ENCODE data around the gene RYR1.
"Not testable (repeated sequence)": the region's sequence is repeated elsewhere in the genome, so short reads cannot be mapped to it uniquely, and the experiment has no call there.

The RYR1 gene

DNA sequence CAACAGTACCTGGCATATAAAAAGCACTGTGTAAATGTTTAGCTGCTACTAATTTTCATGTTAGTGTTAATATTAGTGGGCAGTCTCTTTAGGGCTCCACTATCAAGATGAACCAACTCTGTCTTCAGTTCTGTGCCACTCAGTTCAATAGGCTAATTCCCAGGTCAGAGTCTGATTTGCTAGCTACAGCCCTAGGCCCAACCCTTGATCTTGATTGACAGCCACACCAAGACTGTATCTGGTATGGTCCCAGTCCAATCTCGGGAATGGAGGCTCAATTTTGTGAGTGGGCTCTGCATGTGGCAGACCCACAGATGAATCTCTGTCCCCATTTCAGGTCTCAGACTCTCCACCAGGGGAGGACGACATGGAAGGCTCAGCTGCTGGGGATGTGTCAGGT is 138.2 kb downstream of the RYR1 start:
- no peak for DNase-seq

DNA sequence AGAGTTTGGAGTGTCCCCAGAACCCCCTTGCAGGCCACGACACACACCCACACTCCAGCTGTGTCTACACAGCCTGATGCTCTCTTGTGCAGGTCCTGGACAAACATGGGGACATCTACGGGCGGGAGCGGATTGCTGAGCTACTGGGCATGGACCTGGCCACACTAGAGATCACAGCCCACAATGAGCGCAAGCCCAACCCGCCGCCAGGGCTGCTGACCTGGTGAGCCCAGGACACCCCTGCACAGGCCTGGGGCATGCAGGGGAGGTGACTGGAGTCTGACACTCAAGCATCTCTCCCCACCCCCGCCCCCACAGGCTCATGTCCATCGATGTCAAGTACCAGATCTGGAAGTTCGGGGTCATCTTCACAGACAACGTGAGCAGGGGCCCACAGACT is 144.3 kb downstream of the RYR1 start:
- DNase-seq, result no peak

DNA sequence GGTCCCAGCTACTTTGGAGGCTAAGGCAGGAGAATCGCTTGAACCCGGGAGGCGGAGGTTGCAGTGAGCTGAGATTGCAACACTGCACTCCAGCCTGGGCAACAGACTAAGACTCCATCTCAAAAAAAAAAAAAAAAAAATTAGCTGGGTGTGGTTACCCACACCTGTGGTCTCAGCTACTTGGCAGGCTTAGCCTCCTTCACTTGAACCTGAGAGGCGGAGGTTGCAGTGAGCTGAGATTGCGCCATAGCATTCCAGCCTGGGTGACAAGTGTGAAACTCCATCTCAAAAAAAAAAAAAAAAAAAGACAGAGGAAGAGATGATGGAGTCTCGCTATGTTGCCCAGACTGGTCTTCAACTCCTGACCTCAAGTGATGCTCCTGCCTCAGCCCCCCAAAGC is 145.8 kb downstream of the RYR1 start:
- not testable (repeated sequence) for DNase-seq

DNA sequence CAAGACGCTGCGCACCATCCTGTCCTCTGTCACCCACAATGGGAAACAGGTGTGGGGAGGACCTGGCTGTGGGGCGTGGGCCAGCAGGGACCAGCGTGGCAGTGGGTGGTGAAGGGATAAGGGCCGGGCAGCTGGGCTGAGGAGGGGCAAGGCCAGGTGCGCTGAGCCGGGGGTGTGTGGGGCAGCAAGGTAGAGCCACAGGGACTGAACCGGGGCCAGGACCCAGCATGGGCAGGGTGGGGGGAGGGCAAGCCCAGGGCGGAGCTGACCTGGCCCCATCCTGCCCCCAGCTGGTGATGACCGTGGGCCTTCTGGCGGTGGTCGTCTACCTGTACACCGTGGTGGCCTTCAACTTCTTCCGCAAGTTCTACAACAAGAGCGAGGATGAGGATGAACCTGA is 146.6 kb downstream of the RYR1 start:
- DNase-seq, result no peak

DNA sequence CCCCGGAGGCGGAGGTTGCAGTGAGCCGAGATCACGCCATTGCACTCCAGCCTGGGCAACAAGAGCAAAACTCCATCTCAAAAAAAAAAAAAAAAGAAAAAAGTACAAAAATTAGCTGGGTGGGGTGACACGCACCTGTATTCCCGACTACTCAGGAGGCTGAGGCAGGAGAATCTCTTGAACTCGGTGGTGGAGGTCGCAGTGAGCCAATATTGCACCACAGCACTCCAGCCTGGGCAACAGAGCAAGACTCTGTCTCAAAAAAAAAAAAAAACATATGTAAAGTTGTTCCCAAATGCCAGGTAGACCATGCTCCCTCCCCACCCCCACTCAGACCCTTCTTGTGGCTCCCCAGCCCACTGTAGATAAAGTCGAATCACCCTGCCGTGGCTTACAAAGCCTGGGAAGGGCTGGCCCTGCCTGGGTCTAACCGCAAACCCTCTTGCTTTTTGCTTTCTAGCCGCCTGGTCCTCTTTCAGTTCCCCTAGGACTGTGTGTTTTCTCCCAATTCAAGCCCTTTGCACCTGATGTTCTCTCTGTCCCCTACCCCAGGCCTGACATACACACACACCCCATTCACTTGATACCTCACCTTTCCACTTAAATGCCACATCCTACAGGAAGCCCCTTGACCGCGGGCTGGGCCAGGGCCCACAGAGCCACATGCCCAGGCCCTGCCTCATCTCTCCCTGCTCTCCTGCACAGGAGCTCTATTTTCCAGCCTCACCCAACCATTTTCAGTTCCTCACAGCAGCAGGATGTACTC is 149.9 kb downstream of the RYR1 start:
- DNase-seq, result no peak

DNA sequence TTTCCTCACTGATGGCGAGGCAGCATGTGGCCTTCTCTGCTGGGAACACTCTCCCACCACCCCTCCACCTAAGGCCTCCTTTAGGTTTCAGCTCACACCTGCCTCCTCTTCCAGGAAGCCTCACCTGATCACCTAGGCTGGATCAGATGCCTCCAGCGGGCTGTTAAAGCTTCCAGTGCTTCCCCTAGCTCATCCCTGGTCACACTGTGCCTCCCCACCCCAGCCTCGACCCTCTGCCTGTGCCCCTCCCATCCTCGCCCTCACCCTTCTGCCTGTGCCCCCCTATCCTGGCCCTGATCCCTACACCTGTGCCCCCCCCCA is 150.5 kb downstream of the RYR1 start:
- no peak for DNase-seq

DNA sequence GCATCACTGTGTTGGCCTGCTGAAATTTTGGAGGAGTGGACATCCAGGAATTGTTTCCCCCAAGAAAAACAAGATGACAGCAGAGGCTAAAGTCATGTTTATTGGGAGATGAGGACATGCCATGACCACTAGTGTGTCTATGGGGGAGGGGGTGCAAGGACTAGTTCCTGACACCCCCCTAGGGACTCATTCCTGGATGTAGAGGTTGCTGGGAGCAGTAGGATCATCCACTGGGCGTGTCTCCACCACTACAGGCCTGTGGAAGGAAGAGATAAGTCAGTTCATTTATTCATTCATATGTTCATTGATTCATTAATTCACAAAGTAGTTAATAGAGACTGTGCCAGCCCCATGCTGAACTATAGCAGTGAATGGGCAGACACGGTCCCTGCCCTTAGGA is 154.1 kb downstream of the RYR1 start:
- no peak for DNase-seq

DNA sequence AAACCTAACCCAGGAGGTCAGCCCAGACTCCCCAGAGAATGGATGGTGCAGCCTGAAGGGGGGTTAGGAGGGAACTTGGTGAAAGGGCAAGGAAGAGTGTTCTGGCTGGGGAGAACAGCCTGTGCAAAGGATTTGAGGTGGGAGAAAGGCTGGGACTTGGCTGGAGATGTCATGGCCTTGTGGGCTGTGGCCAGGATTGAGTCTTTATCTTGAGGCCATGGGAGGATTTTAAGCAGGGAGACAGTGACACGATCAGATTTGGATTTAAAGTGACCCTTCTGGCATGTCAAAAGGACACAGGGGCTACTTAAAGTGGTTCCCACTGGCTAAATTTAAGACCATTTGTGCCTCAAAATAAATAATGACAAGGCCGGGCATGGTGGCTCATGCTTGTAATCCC is 154.6 kb downstream of the RYR1 start:
- no peak for DNase-seq

DNA sequence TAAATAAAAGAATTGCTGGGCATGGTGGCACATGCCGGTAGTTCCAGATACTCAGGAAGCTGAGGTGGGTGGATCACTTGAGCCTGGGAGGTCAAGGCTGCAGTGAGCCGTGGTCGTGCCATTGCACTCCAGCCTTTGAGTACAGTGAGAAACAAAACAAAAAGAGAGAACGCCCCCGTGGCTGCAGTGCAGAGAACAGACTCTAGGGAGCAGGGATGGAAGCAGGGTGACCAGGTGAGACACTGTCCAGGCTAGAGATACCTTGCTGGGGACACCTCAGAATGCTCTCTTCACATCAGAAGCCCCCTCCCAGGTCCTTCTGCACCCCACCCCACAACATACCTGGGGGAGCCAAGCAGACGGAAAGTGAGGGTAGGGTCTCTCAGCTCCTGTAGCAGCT is 159.4 kb downstream of the RYR1 start:
- DNase-seq, result no peak

DNA sequence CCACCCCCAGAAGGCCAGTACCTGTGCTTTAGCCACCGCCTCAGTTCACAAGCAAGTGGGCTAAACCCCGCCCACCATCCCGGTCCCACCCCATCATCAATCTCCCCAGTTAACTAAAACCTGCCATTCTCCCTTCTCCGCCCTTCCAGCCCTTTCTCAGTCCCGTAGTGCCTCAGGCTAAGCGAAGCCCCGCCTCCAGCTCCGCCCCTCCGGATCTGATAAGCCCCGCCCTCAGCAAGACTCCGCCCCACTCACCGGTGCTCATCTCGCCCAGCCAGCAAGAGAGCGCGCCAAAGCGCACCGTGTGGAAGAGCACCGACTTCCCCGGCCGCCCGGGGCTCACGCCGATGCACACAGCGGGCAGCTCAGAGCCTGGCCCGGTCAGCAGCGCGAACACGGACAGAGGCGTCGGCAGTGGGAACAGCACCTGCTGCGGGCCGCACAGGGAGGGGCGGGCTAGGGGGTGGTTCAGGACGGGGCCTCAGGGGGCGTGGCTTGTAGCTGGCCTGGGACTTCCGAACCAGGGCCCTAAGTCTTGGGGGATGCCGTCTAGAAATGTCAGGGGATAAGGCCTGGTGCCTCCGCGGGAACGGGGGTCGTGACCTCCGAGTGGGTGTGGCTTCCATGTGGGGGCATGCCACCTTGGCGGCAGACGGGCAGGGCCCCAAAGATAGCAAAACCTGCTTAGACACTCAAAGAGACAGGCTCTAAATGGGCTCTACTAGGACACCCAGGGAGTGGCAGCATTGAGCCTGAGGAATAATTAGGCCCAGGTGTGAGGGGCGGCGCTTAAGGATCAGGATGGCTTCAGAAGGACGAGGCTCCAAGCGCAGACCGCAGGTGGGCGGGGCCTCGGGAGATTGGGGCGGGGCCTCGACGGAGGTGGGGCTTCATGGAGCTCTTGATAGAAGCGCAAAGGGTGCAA is 162.8 kb downstream of the RYR1 start:
- peak; percentile 80 to 95 (median 87) for DNase-seq

DNA sequence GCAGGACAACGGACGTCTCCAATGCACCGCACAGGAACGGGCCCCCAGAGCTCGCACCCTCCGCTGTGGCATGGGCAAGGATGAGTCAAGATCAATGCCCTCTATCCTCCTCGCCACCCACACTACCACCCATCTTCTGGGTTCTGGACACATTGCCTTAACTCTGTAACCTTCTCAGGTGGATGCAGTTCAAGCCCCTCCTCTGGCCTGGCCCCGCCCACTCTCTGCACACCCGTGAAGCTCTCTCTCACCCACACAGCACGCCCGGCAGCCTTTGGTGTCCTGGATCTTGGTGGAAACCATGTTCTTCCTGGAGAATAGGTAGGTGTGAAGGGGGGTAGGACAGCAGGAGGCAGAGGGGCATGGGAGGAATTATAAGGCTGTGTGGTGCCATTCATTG is 163.6 kb downstream of the RYR1 start:
- peak in 1 of 3 experiments; percentile 16 for DNase-seq

DNA sequence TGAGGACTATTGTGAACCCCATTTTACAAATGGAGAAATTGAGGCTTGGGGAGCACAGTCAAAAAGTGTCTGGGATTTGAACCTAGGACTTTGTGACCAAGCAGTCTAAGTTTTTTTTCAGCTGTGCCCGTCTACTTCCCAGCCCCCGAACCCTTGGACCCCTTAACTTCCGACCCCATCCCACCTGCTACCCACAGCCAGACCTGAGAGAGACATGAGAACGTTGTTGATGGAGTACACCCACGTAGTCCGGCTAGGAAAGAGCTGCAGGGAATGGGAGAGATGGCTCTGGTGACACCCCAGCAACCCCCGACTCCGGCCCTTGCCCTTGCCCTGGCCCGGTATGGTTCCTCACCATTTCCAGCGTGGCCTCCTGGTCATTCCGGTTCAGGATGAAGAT is 166.2 kb downstream of the RYR1 start:
- no peak for DNase-seq

DNA sequence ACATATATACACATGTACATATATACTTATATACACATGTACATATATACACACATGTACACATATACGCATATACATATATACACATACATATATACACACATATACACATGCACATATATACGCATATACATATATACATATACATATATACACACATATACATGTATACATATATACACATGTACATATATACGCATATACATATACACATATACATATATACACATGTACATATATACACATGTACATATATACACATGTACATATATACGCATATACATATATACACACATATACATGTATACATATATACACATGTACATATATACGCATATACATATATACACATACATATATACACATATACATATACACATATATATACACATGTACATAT is 169.4 kb downstream of the RYR1 start:
- not testable (repeated sequence) for DNase-seq

DNA sequence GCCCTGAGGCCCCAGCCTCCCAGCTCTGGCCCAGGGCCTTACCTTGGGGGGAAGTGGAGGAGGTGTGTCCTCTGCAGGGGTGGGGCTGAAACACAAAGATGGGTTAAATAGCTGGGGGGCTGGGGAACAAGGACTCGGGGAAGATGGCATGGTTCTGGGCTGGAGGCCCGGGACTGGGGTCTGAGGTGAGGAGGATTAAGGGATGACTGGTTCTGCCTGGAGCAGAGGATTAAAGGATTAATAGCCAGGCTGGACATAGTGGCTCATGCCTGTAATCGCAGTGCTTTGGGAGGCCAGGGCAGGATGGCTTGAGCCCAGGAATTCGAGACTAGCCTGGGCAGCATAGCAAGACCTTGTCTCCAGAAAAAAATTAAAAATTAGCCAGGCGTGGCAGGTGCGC is 172.6 kb downstream of the RYR1 start:
- DNase-seq, result no peak

DNA sequence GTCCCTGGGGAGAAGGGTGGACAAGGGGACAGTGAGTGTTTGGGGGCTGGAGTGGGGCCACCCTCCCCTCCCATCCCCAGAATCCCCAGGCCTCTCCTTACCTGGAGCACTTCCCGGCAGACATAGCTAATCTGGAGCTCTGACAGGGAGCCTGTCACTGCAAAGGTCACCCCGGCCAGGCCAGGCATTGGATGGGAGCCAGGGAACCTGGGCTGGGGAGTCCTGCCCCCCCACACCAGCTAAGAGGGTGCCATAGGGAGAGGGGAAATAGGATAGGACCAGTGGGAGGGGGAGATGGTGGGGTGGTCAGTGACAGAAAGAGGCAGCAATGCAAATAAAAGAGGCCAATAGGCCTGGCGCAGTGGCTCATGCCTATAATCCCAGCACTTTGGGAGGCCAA is 180.8 kb downstream of the RYR1 start:
- DNase-seq, result no peak

DNA sequence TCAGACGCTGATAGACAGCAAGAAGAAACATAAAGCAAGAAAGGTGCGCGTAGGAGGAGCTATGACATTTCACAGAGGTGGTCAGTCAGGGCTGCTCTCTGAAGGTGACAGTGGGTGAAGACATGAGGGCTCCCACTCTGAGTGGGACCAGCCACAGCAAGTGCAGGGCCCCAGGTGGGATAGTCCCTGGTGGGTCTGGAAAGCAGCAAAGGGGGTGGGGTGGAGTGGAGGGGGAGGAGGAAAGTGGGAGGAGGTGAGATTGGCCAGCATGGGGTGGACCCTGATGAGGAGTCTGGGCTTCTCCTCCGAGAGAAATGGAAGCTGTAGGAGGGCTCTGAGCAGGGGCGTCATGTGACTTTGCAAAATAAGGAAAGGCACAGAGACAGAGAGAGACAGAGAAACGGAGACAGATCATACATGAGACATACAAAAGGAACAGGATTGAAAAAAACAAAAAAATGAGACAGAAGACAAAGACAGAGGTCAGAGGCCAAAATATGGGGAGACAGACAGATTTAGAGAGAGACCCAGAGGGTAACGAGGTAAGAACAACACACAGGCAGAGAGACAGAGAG is 181.6 kb downstream of the RYR1 start:
- no peak for DNase-seq

DNA sequence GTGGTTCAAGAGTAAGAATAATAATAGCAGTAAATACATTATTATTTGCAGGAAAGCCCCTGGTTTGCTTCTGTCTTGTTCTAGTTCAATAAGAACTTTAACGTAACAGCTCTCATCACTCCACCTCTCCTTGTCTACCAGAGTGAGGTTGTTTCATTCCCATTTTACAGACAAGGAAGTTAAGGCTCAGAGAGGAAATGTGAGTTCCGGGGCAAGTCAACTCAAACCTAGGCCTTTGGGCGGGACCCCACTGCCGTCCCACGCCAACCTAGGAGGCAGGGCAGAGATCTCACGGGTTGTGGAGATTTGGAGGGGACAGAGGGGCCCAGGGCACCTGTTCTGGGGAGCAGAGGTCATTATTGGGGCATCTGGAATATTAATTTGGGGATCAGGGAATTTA is 182.8 kb downstream of the RYR1 start:
- no peak for DNase-seq

DNA sequence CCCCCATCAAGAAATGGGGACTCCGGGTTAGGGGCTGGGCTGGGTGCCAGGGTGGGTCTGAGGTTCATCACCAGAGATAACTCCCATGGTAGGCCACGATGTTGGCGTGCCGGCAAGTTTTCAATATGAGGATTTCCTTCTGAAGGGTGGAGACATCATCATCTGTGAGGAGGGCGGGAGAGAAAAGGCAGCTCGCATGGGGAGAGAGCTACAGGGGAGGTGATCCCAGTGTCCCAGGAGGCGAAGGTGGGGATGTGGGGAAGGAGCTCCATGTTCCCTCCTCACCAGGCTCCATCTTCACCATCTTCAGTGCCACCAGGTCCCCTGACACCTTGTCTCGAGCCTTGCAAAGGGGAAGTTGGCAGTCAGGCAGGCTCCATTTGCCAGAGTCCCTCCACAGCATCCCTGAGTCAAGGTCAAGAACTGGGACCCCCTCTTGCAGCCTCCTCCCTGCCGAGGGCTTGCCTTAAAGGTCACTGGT is 183.8 kb downstream of the RYR1 start:
- DNase-seq, result no peak

DNA sequence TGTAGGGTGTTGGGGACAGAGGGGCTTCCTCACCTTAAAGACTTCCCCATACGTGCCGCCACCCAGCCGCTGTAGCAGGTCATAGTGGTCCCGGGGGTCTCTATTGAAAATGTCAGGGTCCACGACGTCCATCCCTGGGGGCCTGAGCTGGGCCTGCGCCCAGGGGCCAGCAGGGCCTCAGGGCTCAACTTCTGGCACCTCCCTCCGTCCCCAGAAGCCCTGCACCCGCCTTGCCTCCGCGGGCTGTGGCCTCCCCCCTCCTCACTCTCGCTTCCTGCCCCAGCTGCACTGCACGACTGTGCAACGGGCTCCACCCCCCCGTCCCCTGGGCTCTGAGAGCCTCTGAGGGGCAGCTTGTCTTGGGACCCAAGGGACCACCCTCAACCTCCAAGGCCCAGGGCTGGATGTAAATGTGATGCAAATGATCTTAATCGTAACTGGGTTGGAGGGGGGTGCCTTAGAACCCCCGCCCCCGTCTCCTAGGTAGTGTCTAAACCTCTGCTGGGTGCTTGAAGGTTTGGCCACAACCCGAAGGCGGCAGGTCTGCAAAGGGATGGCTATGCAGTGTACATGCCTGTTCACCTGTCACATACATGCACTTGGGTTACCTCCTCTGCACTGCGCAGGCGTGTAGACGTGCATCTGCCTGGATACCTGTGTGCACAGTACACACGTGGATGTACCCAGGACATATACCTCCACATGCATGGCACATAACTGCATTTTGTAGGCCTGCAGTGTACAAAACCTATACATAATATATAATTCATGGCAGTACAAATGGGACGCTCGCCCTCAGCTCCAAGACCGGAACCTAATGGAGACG is 184.5 kb downstream of the RYR1 start, which contains the start of gene MAP4K1:
MAP4K1 (minus strand) TSS at position 190 of the 826 bp plus-strand sequence; CDS start at position 132, 58 bp downstream.
- DNase-seq, result peak; percentile 48 to 76 (median 55)

DNA sequence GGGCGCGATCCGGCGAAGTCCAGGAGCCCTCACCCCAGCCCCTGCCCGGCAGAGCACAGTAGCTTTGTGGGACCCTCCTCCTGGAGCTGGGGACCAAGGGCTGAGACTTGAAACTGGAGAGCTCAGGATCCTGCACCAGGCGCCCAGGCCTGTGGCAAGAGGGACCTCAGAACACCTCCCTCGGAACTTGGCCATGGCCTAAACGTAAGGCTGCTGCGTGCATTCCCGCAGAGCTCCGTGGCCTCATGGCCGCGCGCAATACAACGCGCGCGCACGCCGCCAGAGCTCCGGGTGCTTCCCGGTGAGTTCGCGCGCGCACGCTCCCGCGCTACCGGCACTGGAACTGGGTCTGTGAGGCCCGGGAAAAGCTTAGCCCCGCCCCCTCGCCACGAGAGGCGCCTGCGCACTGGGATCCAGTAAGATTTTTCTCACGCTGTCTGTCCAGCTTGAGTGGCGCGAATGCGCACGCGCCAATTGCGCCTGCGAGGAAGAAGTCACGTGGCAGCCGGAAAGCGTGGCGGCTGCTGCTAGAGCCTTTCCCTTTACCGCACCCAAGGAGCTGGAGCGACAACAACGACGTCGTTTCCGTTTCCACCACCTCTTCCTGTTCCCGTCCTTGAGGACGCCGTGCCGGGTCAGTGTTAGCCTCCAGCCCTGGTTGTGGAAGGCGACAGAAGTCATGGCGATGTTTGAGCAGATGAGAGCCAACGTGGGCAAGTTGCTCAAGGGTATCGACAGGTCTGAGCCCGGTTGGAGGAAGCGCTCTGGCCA is 185.3 kb downstream of the RYR1 start, which contains the start of gene EIF3K:
EIF3K (plus strand) TSS at position 599 of the 771 bp plus-strand sequence; CDS start at position 680, 81 bp downstream.
- DNase-seq, result peak; percentile 97 to 100 (median 99)

DNA sequence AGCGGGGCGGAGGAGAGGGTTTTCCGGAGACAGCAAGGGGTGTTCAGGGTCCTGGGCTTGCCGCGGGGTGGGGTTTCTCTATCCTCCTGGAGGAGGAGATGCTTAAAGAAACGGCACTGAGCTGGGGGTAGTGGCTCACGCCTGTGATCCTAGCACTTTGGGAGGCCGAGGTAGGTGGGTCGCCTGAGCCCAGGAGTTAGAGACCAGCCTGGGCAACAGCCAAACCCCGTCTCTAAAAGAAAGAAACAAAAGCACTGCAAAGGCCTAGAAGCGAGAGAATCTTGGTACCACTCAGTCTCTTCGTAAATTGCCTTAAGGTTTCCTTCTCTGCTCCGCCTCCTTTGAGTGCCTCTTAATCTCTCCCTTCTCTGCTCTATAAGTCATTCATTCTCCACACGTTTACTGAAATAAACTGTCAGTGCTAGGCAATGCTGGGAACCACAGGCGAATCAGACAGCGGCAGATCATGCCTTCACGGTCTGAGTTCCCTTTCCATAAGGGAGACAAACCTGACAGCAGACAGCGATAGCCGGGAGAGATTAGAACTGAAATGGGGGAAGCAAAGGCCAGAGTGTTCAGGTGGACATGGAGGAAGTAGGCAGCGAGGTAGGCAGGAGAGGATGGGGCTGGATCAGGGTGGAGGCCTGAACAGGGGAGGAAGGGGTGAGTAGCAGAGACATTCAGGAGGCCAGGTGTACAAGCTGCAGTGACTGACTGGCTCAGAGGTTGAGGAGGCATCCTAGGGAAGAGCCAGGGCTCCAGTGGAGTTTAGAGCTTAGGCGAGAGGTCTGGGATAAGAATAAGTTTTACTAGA is 186.1 kb downstream of the RYR1 start:
- no peak for DNase-seq
